Endothelial cell of umbilical vein (primary cell): ENCODE results near the gene LRCH1.

Experiments
- CTCF ChIP-seq, 2 donors: IDR thresholded peaks; 1 replicate in 1 of 2; 2 replicates in 1 of 2; pipeline ENCODE4 v1.5.1; 2011; ENCODE audit warnings: low read length in 2 of 2, mild to moderate bottlenecking in 2 of 2, moderate library complexity in 2 of 2, control low read depth in 1 of 2, inconsistent platforms in 1 of 2, low read depth in 1 of 2; ENCODE audit not compliant: insufficient read depth in 1 of 2; ENCODE audit errors: extremely low read depth in 1 of 2
- EZH2 ChIP-seq: IDR thresholded peaks from 2 replicates; pipeline ENCODE4 v1.6.1; 2012; ENCODE audit warnings: borderline replicate concordance, low read depth, mild to moderate bottlenecking, moderate library complexity, low read length, inconsistent platforms; ENCODE audit not compliant: severe bottlenecking
- POLR2A ChIP-seq: IDR thresholded peaks from 2 replicates; pipeline ENCODE4 v1.6.1; 2012; ENCODE audit warnings: low read depth, mild to moderate bottlenecking, control low read depth, low read length
- POLR2AphosphoS5 ChIP-seq: IDR thresholded peaks from 2 replicates; pipeline ENCODE4 v1.6.1; 2012; ENCODE audit warnings: low read depth, mild to moderate bottlenecking, control low read depth, low read length, moderate library complexity; ENCODE audit not compliant: insufficient read depth
- TF ChIP-seq, protein P1 (sequence below): IDR thresholded peaks from 2 replicates; pipeline ENCODE4 v1.6.1; 2011; ENCODE audit not compliant: insufficient read depth, insufficient read length

DNA sequence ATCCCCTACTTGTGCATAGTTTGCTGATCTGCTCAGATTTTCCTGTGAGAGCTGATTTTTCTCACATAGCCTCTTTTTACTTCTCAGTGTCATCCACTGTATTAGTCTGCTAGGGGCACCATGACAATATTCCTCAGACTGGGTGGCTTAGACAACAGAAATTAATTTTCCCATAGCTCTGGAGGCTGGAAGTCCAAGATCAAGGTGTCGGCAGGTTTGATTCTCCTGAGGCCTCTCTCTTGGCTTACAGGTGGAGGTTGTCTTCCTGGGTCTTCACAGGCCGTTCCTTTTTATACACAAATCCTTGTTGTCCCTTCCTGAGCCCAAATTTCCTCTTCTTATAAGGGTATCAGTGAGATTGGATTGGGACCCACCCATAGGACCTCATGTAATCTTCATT is 9.2 kb downstream of the LRCH1 start:
- TF ChIP-seq CTCF (IDR thresholded peaks at IDR 0.05; ENCODE audit: extremely low read depth in 1 of 2, insufficient read depth in 1 of 2, low read depth in 1 of 2, low read length in 2 of 2): no peak
- no peak for TF ChIP-seq POLR2A
- TF ChIP-seq EZH2: no peak
- TF ChIP-seq, protein P1, sequence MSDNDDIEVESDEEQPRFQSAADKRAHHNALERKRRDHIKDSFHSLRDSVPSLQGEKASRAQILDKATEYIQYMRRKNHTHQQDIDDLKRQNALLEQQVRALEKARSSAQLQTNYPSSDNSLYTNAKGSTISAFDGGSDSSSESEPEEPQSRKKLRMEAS: no peak
- TF ChIP-seq POLR2AphosphoS5: no peak
